K562 (cell line): ENCODE measurements around the gene ETHE1. TPM values are rescaled to one million over a fixed set of nuclear protein-coding genes. Genes with fewer than 3 reads are reported as not detected.

Source experiments
- CBFB ChIP-seq: sonication (generic); formaldehyde crosslinking; IDR thresholded peaks from 2 replicates; pipeline ENCODE4 v1.4.0; 2020; ENCODE audit warnings: mild to moderate bottlenecking, missing genetic modification reagents
- CGGBP1 ChIP-seq: fragments of 250-450 bp; sonication (Bioruptor Pico); IDR thresholded peaks from 2 replicates; pipeline ENCODE4 v1.9.0; 2021; ENCODE audit warnings: mild to moderate bottlenecking
- ESRRA ChIP-seq: fragments of 450-650 bp; IDR thresholded peaks from 2 replicates; pipeline ENCODE4 v1.6.1; 2014; ENCODE audit warnings: low read depth, mild to moderate bottlenecking, moderate library complexity, borderline replicate concordance
- FOXP1 ChIP-seq: sonication (generic); formaldehyde crosslinking; IDR thresholded peaks from 2 replicates; pipeline ENCODE4 v1.8.0; 2022; ENCODE audit warnings: mild to moderate bottlenecking, missing genetic modification reagents
- GTF2A2 ChIP-seq: IDR thresholded peaks from 2 replicates; pipeline ENCODE4 v1.6.1; 2016; ENCODE audit warnings: mild to moderate bottlenecking, missing genetic modification characterization, missing compliant biosample characterization
- HDAC1 ChIP-seq, 2 experiments: fragments of 450-650 bp; IDR thresholded peaks; 2 replicates each; pipeline ENCODE4 v1.6.1; 2016 to 2017; ENCODE audit warnings: inconsistent platforms in 1 of 2, mild to moderate bottlenecking in 1 of 2, moderate library complexity in 1 of 2
- HNRNPL ChIP-seq: fragments of 200-400 bp; formaldehyde crosslinking; IDR thresholded peaks from 2 replicates; pipeline ENCODE4 v1.6.1; 2017; ENCODE audit warnings: low read depth, mild to moderate bottlenecking, low read length
- KDM2B ChIP-seq: fragments of 250-450 bp; sonication (Bioruptor Pico); IDR thresholded peaks from 2 replicates; pipeline ENCODE4 v1.8.0; 2021; ENCODE audit warnings: mild to moderate bottlenecking, moderate library complexity
- KDM4B ChIP-seq, 2 experiments: fragments of 450-650 bp in 1 of 2; sonication (generic) in 1 of 2; IDR thresholded peaks; 2 replicates each; pipeline ENCODE4 v1.6.1; 2016 to 2017; ENCODE audit warnings: borderline replicate concordance in 2 of 2, antibody characterized with exemption in 1 of 2, low read depth in 1 of 2, mild to moderate bottlenecking in 1 of 2
- LCOR ChIP-seq: sonication (generic); formaldehyde crosslinking; IDR thresholded peaks from 2 replicates; pipeline ENCODE4 v1.8.0; 2022; ENCODE audit warnings: mild to moderate bottlenecking, missing genetic modification reagents
- MTA1 ChIP-seq: fragments of 450-650 bp; IDR thresholded peaks from 2 replicates; pipeline ENCODE4 v1.6.1; 2017; ENCODE audit warnings: borderline replicate concordance
- MTA3 ChIP-seq: fragments of 450-650 bp; formaldehyde crosslinking; IDR thresholded peaks from 2 replicates; pipeline ENCODE4 v1.6.1; 2017; ENCODE audit warnings: mild to moderate bottlenecking, borderline replicate concordance
- PTTG1 ChIP-seq: fragments of 450-650 bp; IDR thresholded peaks from 2 replicates; pipeline ENCODE4 v1.6.1; 2016; ENCODE audit warnings: low read depth, mild to moderate bottlenecking, missing genetic modification characterization, missing compliant biosample characterization
- RBM14 ChIP-seq: fragments of 200-400 bp; formaldehyde crosslinking; IDR thresholded peaks from 2 replicates; pipeline ENCODE4 v1.6.1; 2018; ENCODE audit warnings: low read depth, mild to moderate bottlenecking, low read length, moderate library complexity, borderline replicate concordance; ENCODE audit not compliant: insufficient read depth
- RBM34 ChIP-seq: fragments of 200-400 bp; formaldehyde crosslinking; IDR thresholded peaks from 2 replicates; pipeline ENCODE4 v1.6.1; 2018; ENCODE audit warnings: low read length, borderline replicate concordance; ENCODE audit not compliant: insufficient read depth
- RFX1 ChIP-seq: fragments of 450-650 bp; IDR thresholded peaks from 2 replicates; pipeline ENCODE4 v1.6.1; 2016; ENCODE audit warnings: mild to moderate bottlenecking, moderate library complexity
- SMAD4 ChIP-seq: fragments of 250-450 bp; sonication (Bioruptor Pico); conservative IDR thresholded peaks from 2 replicates; pipeline ENCODE4 v1.8.0; 2021; ENCODE audit warnings: inconsistent platforms, mild to moderate bottlenecking, moderate library complexity
- SPI1 ChIP-seq: IDR thresholded peaks from 2 replicates; pipeline ENCODE4 v1.6.1; 2011; ENCODE audit warnings: low read depth, low read length, control low read depth, borderline replicate concordance
- SUPT5H ChIP-seq: fragments of 450-650 bp; IDR thresholded peaks from 2 replicates; pipeline ENCODE4 v1.6.1; 2016
- XRCC4 ChIP-seq: IDR thresholded peaks from one replicate; pipeline ENCODE4 v1.6.1; 2011; ENCODE audit not compliant: insufficient read depth, insufficient read length; ENCODE audit errors: extremely low read depth
- ZEB2 ChIP-seq: fragments of 450-650 bp; IDR thresholded peaks from 2 replicates; pipeline ENCODE4 v1.6.1; 2016
- ZFPM2 ChIP-seq: fragments of 250-450 bp; sonication (Bioruptor Pico); IDR thresholded peaks from 2 replicates; pipeline ENCODE4 v1.5.1; 2022; ENCODE audit warnings: mild to moderate bottlenecking
- ZNF134 ChIP-seq: fragments of 250-450 bp; sonication (Bioruptor Pico); conservative IDR thresholded peaks from 2 replicates; pipeline ENCODE4 v1.4.0; 2020
- ZNF143 ChIP-seq: sonication (generic); formaldehyde crosslinking; IDR thresholded peaks from 2 replicates; pipeline ENCODE4 v1.9.0; 2022; ENCODE audit warnings: mild to moderate bottlenecking, missing genetic modification reagents
- ZNF280B ChIP-seq: fragments of 250-450 bp; sonication (Bioruptor Pico); IDR thresholded peaks from 2 replicates; pipeline ENCODE4 v1.5.1; 2021; ENCODE audit warnings: mild to moderate bottlenecking
- ZNF398 ChIP-seq: fragments of 250-450 bp; sonication (Bioruptor Pico); IDR thresholded peaks from 2 replicates; pipeline ENCODE4 v1.8.0; 2021; ENCODE audit warnings: moderate library complexity, mild to moderate bottlenecking, inconsistent platforms
- ZNF444 ChIP-seq: fragments of 250-450 bp; sonication (Bioruptor Pico); IDR thresholded peaks from 2 replicates; pipeline ENCODE4 v1.4.0; 2020; ENCODE audit warnings: mild to moderate bottlenecking, moderate library complexity
- ZNF445 ChIP-seq: fragments of 250-450 bp; sonication (Bioruptor Pico); IDR thresholded peaks from 2 replicates; pipeline ENCODE4 v1.4.0; 2020; ENCODE audit warnings: low read depth, mild to moderate bottlenecking, moderate library complexity
- ZNF79 ChIP-seq: fragments of 250-450 bp; sonication (Bioruptor Pico); IDR thresholded peaks from 2 replicates; pipeline ENCODE4 v1.4.0; 2020; ENCODE audit warnings: low read depth, mild to moderate bottlenecking, moderate library complexity
- polyA plus RNA-seq, 8 experiments: library from polyadenylated mRNA; depleted of rRNA in 4 of 8; stranded (reverse) in 5 of 8; unstranded in 3 of 8; fragments of >200 nt; fragmentation: Nextera tagmentation in 2 of 8; fragmentation: Illumina TruSeq in 1 of 8; extraction: Ambion mirVana in 2 of 8; extraction: Trizol in 1 of 8; gene quantifications; 2 replicates each; pipeline versions ENCODE4 v1.2.1 to v1.2.3, GENCODE V29; 2011 to 2014; ENCODE audit warnings: inconsistent platforms in 1 of 8, missing spikeins in 1 of 8
- total RNA-seq, 7 experiments: library from RNA; depleted of rRNA in 6 of 7; stranded (reverse); fragments of >200 nt in 6 of 7; fragmentation: Illumina TruSeq in 2 of 7; extraction: Trizol in 2 of 7; gene quantifications; 2 replicates each; pipeline versions ENCODE4 v1.2.1 to v1.2.3, GENCODE V29; 2011 to 2021; ENCODE audit warnings: low replicate concordance in 1 of 7

ETHE1 gene
- total and polyA plus RNA-seq, 9 of the 15 experiments (the other 6 are each of a cell fraction or from before 2014, with no cell fraction given): 2.9 to 21.0 (median 10.2) TPM

DNA sequence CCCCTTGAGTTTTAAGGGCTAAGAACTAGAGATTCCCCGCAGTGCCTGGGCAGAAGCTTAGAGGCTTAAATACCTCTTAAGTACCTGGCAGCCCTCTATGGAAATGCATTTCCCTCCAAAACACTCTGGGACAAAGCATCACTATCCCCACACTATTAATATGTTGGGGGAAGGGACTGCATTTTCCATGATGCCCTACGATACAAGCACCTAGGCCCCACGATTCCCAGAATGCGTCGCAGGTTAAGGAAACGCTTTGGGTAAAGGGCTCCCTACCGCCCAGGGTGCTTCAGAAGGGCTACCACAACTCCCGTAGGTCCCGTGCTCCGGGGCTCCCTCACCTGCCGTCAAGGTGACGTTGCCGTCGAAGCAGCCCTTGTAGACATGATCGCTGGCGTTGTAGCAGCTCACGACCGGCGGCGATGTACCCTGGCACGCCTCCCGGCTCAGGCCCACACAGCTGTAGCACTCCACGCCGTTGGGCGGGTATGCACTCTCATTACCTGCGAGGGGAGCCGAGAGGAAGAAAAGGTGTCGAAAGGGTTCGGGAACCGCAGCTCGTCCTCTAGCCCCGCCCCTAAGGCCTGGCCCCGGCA lies 64.1 kb downstream of the ETHE1 start (continued):
- TF ChIP-seq ZNF79 (CRISPR knock-in tag) (no peak), GTF2A2 (tag) (no peak), RFX1 (no peak), CBFB (CRISPR knock-in tag) (no peak), LCOR (CRISPR knock-in tag) (no peak), KDM2B (CRISPR knock-in tag) (no peak), ZFPM2 (no peak), ZNF444 (CRISPR knock-in tag) (no peak), CGGBP1 (CRISPR knock-in tag) (no peak), ZNF398 (CRISPR knock-in tag) (no peak), RBM34 (no peak), MTA1 (no peak), SMAD4 (CRISPR knock-in tag) (no peak), XRCC4 (no peak), ZNF134 (CRISPR knock-in tag) (no peak), ZNF143 (CRISPR knock-in tag) (no peak), ZEB2 (peak; percentile 59; the same call in 1 of the 2 replicates), FOXP1 (0 out of 2 replicates have a peak, but pooled peaks have one; percentile 66), SUPT5H (no peak), ZNF280B (CRISPR knock-in tag) (no peak), PTTG1 (tag) (no peak), HDAC1 (IDR thresholded peaks at IDR 0.05) (no peak), ESRRA (no peak), ZNF445 (CRISPR knock-in tag) (no peak), HNRNPL (no peak), MTA3 (no peak; the same call in 1 of the 2 replicates), RBM14 (no peak), KDM4B (IDR thresholded peaks at IDR 0.05; ENCODE audit: borderline replicate concordance in 2 of 2, low read depth in 1 of 2) (no peak), SPI1 (no peak)
